GM12864 (cell line): ENCODE data around the gene DYDC2.

Experiments used
- DNase-seq: peaks from one replicate; pipeline ENCODE4 v3.0.0-alpha.2; 2011; ENCODE audit warnings: low read depth
- H3K4me3 ChIP-seq: 2 replicates; pipeline ENCODE4 v1.5.1; 2011; ENCODE audit warnings: mild to moderate bottlenecking, low read depth, low read length, control low read depth
- CTCF ChIP-seq: IDR thresholded peaks from 2 replicates; pipeline ENCODE4 v1.5.1; 2011; ENCODE audit warnings: low read depth, mild to moderate bottlenecking, moderate library complexity, low read length, control low read depth, inconsistent platforms; ENCODE audit errors: missing control alignments

DYDC2 gene

GRCh38 chr10:80406204-80406603, 49.6 kb downstream of the DYDC2 start:
- no peak for DNase-seq
- H3K4me3 ChIP-seq, result no peak overlapping the region
- no peak for TF ChIP-seq CTCF

GRCh38 chr10:80407812-80408241, 51.2 kb downstream of the DYDC2 start:
- no peak for TF ChIP-seq CTCF
- no peak for DNase-seq
- H3K4me3 ChIP-seq, result peak overlapping the region; percentile 68

DNA sequence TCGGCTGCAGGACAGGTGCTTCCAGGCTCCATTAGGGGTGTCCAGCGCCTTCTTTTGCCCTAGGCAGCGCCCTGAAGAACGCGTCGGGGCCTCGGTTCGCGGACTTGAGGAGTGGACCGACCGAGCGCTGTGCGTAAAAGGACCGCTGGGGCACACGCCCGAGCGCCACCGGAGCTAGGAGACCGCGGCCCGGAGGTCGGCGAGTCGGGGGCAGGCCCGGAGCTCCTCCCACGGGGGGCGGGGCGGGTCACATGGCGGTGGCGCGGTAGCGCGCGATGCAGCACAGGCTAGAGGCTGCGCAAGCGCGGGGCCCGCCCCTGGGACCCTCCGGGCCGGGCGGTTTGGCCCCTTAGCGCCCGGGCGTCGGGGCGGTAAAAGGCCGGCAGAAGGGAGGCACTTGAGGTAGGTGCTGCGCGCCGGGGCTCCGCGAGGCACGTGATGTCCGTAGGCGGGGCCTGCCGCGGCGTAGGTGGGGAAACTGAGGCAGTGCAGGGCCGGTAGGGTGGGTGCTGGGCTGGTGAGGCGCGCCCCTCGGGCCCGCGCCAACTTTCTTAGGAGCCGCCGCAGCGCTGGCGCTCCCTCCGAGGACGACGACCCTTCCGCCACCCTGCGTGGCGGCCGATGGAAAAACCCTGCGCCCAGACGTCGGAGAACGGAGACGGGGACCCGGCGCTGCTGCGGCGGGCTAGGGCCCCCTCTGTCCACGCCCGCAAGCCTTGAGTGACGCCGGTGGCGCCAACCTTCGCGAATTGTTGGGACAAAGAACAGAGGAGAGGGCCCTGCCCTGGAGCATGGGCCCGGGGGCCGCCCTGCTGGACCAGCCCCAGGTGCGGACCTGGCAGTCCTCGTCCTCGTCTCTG, 51.9 kb downstream of the DYDC2 start, which contains the start of gene PRXL2A:
TSS of gene PRXL2A (plus strand) at position 310 of the 860 bp plus-strand sequence. CDS start 11,917 bp downstream, outside the sequence.
- TF ChIP-seq CTCF, result no peak
- peak within 1 kb of the TSS; percentile 68 for H3K4me3 ChIP-seq
- DNase-seq, result no peak

DNA sequence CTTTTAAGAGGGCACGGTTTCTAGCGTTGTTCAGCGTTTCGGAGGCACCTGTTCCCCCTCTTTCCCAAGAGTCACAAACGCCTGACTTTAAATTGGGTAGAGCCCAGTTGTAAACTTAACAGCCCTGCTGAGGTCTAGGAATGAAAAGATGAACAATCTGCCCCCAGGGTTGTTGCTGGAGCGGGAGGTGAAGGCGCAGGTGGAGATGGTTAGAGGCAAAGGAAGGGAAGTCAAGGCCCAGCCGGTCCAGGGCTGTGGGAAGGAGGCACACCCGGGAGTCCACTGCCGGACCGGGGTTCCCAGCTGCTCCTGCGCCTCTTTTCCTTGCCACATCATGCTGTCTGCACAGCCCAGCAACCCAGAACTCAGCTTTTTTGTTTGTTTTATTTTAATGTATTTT, 52.5 kb downstream of the DYDC2 start:
- peak overlapping the region; percentile 68 for H3K4me3 ChIP-seq
- DNase-seq, result no peak
- TF ChIP-seq CTCF, result no peak

GRCh38 chr10:80410122-80410521, 53.5 kb downstream of the DYDC2 start:
- DNase-seq, result no peak
- no peak overlapping the region for H3K4me3 ChIP-seq
- no peak for TF ChIP-seq CTCF

DNA sequence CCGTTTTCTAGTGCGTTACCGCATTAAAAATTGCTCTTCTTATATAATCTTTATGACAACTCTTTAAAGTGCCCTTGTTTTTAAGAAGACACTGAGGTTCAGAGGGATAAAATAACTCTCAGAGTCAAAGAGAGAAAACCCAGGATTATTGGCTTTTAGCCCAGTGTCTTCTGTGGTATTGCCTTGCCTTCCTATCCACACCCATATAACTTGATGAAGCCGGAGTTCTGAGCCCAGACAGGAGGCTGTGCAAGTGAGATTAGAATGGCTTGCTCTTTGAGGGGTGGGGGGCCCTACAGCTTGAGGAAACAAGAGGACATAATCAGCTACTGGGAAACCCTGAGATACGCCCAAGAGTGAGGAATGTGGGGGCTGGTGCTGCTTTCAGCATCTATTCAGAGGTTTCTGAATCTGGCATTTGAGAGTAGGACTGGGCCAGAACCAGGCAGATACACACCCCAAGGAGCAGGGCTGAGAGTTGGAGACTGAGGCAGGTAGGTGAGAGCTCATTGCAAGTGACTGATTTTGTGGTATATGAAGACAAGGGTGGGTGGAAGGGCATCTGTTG, 54.1 kb downstream of the DYDC2 start:
- no peak overlapping the region for H3K4me3 ChIP-seq
- DNase-seq, result no peak
- no peak for TF ChIP-seq CTCF
